Epithelial cell of proximal tubule (primary cell): Measurements from ENCODE around the gene CNPY1. TPM values are rescaled to one million over a fixed set of nuclear protein-coding genes. Genes with fewer than 3 reads are reported as not detected.
"Not testable (repeated sequence)": the region's sequence is repeated elsewhere in the genome, so short reads cannot be mapped to it uniquely, and the experiment has no call there.

Experiments
- DNase-seq: peaks from one replicate; pipeline ENCODE4 v3.0.0-alpha.2; 2011; ENCODE audit warnings: low read depth
- H3K4me3 ChIP-seq: 2 replicates; pipeline ENCODE4 v1.5.1; 2011; ENCODE audit warnings: low read depth, mild to moderate bottlenecking, low read length
- CTCF ChIP-seq: conservative IDR thresholded peaks from 2 replicates; pipeline ENCODE4 v1.5.1; 2012; ENCODE audit warnings: low read depth, mild to moderate bottlenecking, low read length
- total RNA-seq: library from RNA; depleted of rRNA; stranded (reverse); fragments of >200 nt; gene quantifications from 2 replicates; pipeline ENCODE4 v1.2.3, GENCODE V29; 2015

Gene CNPY1
- total RNA-seq, 1 donor from 2014 or later: not detected

GRCh38 chr7:155526225-155526624, 20.1 kb downstream of the CNPY1 start:
- no peak overlapping the region for H3K4me3 ChIP-seq
- no peak for TF ChIP-seq CTCF
- no peak for DNase-seq

DNA sequence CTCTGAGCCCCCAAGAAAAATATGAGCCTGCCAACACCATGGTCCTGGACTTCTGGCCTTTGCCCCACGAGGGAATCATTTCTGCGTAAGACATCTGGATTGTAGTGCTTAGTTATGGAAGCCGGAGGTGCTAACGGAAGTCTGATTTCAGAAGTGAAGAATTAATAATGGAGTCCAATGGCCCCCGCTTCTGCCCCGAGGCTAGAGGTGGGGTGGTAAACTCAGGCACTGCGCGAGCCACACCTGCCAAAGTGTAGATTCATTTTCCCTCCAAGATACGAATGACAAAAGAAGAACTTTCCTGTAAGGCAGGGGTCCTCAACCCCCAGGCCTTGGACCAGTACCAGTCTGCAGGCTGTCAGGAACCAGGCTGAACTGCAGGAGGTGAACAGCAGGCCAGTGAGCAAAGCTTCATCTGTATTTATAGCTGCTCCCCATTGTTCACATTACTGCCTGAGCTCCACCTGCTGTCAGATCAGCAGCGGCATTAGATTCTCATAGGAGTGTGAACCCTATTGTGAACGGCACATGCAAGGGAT, 22.3 kb downstream of the CNPY1 start:
- H3K4me3 ChIP-seq: no peak overlapping the region
- TF ChIP-seq CTCF: peak; percentile 37
- no peak for DNase-seq

- DNase-seq: no peak
- TF ChIP-seq CTCF: no peak
- H3K4me3 ChIP-seq: no peak overlapping the region
Measured at GRCh38 chr7:155523168-155523675, 23.1 kb downstream of the CNPY1 start.

DNA sequence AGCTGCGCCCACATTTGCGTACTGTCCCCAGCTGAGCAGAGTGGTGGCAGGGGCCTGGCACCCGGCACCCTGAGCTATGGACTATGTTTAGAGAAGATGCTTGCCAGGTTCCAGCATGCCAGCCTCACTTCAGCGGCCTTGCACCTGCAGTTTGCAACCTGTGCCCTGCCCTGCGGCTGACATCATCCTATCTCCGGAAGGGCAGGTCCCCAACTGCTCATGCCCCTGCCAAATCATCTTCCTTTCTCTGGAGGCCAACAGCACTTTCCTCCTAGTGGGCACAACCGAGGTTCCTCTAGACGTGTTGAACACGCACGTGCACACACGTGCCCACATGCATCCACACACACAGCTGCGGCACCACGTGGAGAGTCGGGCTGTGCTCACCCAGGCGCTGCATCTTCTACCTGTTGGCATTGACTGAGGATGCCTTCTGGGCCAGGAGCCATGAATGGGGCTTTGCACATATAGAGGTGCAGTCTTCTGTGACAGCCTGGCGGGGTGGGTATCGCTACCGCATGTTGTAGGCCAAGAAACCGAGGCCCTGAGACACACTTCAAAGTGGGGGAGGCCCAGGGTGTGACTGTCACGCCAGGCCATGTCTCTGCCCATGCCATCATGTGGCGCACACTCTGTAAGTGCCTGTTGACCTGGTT, 24.5 kb downstream of the CNPY1 start:
- no peak for DNase-seq
- H3K4me3 ChIP-seq: no peak overlapping the region
- no peak for TF ChIP-seq CTCF

DNA sequence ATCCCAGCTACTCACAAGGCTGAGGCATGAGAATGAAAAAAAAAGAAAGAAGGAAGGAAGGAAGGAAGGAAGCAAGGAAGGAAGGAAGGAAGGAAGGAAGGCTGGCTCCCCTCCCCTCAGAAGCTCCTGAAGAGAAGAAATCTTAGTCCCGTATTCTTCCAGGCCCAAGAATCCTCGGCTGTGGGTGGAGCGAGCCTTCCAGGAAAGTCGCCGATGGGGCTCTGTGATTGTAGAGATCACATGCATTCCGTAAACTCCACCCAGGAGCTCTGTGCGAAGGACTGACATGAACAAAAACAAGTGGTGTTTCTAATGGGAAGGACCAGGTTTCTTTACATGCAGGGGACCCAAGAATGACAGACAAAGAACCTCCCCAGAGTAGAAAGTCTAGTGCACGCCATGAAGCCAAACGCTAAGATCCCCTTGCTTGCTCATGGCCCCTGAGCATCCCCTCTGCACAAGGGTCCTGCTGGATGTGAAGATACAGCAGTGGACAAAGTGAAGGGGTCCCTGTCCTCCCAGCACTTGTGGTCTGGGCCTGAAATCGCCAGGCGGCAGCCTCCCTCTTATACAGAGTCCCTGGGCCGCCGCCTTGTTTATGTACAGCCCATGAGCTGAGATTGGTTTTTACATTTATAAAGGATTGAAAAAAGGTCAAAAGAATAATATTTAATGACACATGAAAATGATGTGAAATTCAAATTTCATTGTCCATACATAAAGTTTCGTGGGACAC, 25.2 kb downstream of the CNPY1 start:
- no peak for DNase-seq
- no peak overlapping the region for H3K4me3 ChIP-seq
- TF ChIP-seq CTCF: no peak

- no peak for TF ChIP-seq CTCF
- H3K4me3 ChIP-seq: no peak overlapping the region
- DNase-seq: no peak
Measured at GRCh38 chr7:155520114-155520513, 26.2 kb downstream of the CNPY1 start.

DNA sequence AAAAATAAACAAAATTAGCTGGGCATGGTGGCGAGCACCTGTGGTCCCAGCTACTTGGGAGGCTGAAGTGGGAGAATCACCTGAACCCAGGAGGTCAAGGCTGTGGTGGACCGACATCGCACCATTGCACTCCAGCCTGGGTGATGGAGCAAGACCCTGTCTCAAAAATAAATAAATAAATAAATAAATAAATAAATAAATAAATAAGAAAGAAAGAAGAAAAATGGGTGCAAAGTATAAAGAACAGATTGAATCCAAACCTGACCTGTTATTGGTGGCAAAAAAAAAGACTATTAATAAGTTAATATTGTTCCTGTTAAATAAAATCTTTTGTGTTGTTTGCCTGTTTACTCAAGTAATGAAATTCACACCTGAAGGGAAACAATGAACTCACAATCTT, 27.0 kb downstream of the CNPY1 start:
- DNase-seq: not testable (repeated sequence)

More for the DNA sequence above, 27.0 kb downstream of the CNPY1 start:
- H3K4me3 ChIP-seq: not testable (repeated sequence)
